Suprapubic skin (tissue), 4 donors: ENCODE measurements around the gene ZSWIM5.

Experiments used
- CTCF ChIP-seq, 2 donors: fragments of 200-600 bp in 1 of 2; fragments of 450-650 bp in 1 of 2; sonication (generic) in 1 of 2; IDR thresholded peaks; one replicate each; pipeline ENCODE4 v1.5.1; 2016 to 2019; ENCODE audit warnings: antibody characterized with exemption in 2 of 2, mild to moderate bottlenecking in 1 of 2, moderate library complexity in 1 of 2
- EP300 ChIP-seq: sonication (generic); formaldehyde crosslinking; IDR thresholded peaks from one replicate; pipeline ENCODE4 v1.6.1; 2017; ENCODE audit warnings: antibody characterized with exemption
- POLR2A ChIP-seq, 2 donors: fragments of 450-650 bp; IDR thresholded peaks; one replicate each; pipeline ENCODE4 v1.6.1; 2017; ENCODE audit warnings: antibody characterized with exemption in 2 of 2, mild to moderate bottlenecking in 2 of 2, moderate library complexity in 2 of 2
- POLR2AphosphoS5 ChIP-seq, 3 donors: sonication (generic); formaldehyde crosslinking; IDR thresholded peaks; one replicate each; pipeline ENCODE4 v1.6.1; 2017; ENCODE audit warnings: antibody characterized with exemption in 3 of 3

- no peak for TF ChIP-seq CTCF (IDR thresholded peaks at IDR 0.05)
- TF ChIP-seq POLR2AphosphoS5 (IDR thresholded peaks at IDR 0.05): no peak
- TF ChIP-seq POLR2A (IDR thresholded peaks at IDR 0.05): no peak
- no peak for TF ChIP-seq EP300
Observed at GRCh38 chr1:45037456-45037855, 168.9 kb downstream of the ZSWIM5 start.
